Right forelimb (tissue), 1 donor: Measurements from ENCODE around the gene GON7.
"Not testable (repeated sequence)": the region's sequence is repeated elsewhere in the genome, so short reads cannot be mapped to it uniquely, and the experiment has no call there.

ENCODE experiments used
- DNase-seq: peaks from one replicate; pipeline ENCODE4 v3.0.0-alpha.2; 2018

GON7 gene

GRCh38 chr14:93199031-93199430 lies 7.8 kb downstream of the GON7 start:
- no peak for DNase-seq

- DNase-seq: no peak
These were observed 11.4 kb downstream of the GON7 start for GRCh38 chr14:93195316-93195999.

GRCh38 chr14:93186956-93187355 lies 19.9 kb downstream of the GON7 start:
- DNase-seq: no peak

- no peak for DNase-seq
These were observed 20.4 kb downstream of the GON7 start for GRCh38 chr14:93186466-93186865.

GRCh38 chr14:93185349-93185720 lies 21.5 kb downstream of the GON7 start:
- DNase-seq: no peak

- DNase-seq: peak; percentile 93
These were observed 22.2 kb downstream of the GON7 start, which contains the start of the genes LYSET and MOAP1 for GRCh38 chr14:93184391-93185348. Gene LYSET (plus strand): TSS chr14:93185317. CDS start chr14:93185406, 89 bp downstream. Gene MOAP1 (minus strand): TSS chr14:93184897. CDS start chr14:93184242, 655 bp downstream.

- peak; percentile 45 for DNase-seq
These were observed 23.1 kb downstream of the GON7 start for GRCh38 chr14:93183596-93184317.

GRCh38 chr14:93175492-93175891 lies 31.4 kb downstream of the GON7 start:
- DNase-seq: no peak

- not testable (repeated sequence) for DNase-seq
These were observed 32.1 kb downstream of the GON7 start for GRCh38 chr14:93174731-93175130.

- no peak for DNase-seq
These were observed 32.9 kb downstream of the GON7 start for GRCh38 chr14:93173943-93174395.

- no peak for DNase-seq
These were observed 35.5 kb downstream of the GON7 start for GRCh38 chr14:93171376-93171775.

GRCh38 chr14:93170141-93170540 lies 36.7 kb downstream of the GON7 start:
- not testable (repeated sequence) for DNase-seq

GRCh38 chr14:93169619-93170018 lies 37.2 kb downstream of the GON7 start:
- not testable (repeated sequence) for DNase-seq

- DNase-seq: not testable (repeated sequence)
These were observed 38.3 kb downstream of the GON7 start for GRCh38 chr14:93168610-93169009.

GRCh38 chr14:93165271-93166265 lies 41.3 kb downstream of the GON7 start:
- not testable (repeated sequence) for DNase-seq

- no peak for DNase-seq
These were observed 43.3 kb downstream of the GON7 start for GRCh38 chr14:93163564-93163963.

- no peak for DNase-seq
These were observed 45.4 kb downstream of the GON7 start for GRCh38 chr14:93161411-93161940.

- DNase-seq: no peak
These were observed 46.5 kb downstream of the GON7 start for GRCh38 chr14:93160353-93160801.

- DNase-seq: not testable (repeated sequence)
These were observed 47.1 kb downstream of the GON7 start for GRCh38 chr14:93159625-93160352.

GRCh38 chr14:93158349-93158748 lies 48.5 kb downstream of the GON7 start:
- DNase-seq: not testable (repeated sequence)
